ENCODE measurements around the gene KCNIP4. TPM values are rescaled to one million over a fixed set of nuclear protein-coding genes. Genes with fewer than 3 reads are reported as not detected.

KCNIP4 gene
- total and polyA plus RNA-seq, 2 of the 4 experiments (the other 2 are of a cell fraction): not detected

GRCh38 chr4:21738821-21739220, 209.8 kb downstream of the KCNIP4 start:
- no peak overlapping the region for H3K4me2 ChIP-seq (ENCODE audit: low read depth, low read length)
- no peaks in the 10 kb centered on the region for H3K9me1 ChIP-seq (ENCODE audit: insufficient read depth, low read length)
- H3K4me1 ChIP-seq (ENCODE audit: control insufficient read depth, insufficient read depth, low read length): no peaks in the 10 kb centered on the region
- no peak overlapping the region for H2BK5ac ChIP-seq (ENCODE audit: low read depth, low read length, poor library complexity, severe bottlenecking)
- no peak overlapping the region for H3K4ac ChIP-seq (ENCODE audit: low read depth, low read length)
- TF ChIP-seq MXI1 (IDR thresholded peaks at IDR 0.05; ENCODE audit: borderline replicate concordance, low read depth, low read length) (no peak), RFX5 (IDR thresholded peaks at IDR 0.05; ENCODE audit: low read depth, low read length) (no peak), ELK1 (IDR thresholded peaks at IDR 0.05; ENCODE audit: borderline replicate concordance, low read depth, low read length) (no peak), SMC3 (IDR thresholded peaks at IDR 0.05; ENCODE audit: low read depth, low read length) (no peak), MAFK (IDR thresholded peaks at IDR 0.05; ENCODE audit: low read depth, low read length) (no peak), RAD21 (IDR thresholded peaks at IDR 0.05; ENCODE audit: low read length) (no peak), RCOR1 (IDR thresholded peaks at IDR 0.05; ENCODE audit: insufficient replicate concordance, low read length) (no peak), CHD1 (IDR thresholded peaks at IDR 0.05; ENCODE audit: low read depth, low read length) (no peak)
- no peaks in the 10 kb centered on the region for H3K27me3 ChIP-seq (ENCODE audit: control insufficient read depth, insufficient read depth, low read length)
- no peak overlapping the region for H4K91ac ChIP-seq (ENCODE audit: insufficient read depth, low read depth, low read length)
- no peak overlapping the region for H2AK9ac ChIP-seq (replicated peaks; ENCODE audit: low read depth, low read length, poor library complexity)
- H3K23ac ChIP-seq (ENCODE audit: low read depth, low read length): no peak overlapping the region
- no peak overlapping the region for H3K56ac ChIP-seq (ENCODE audit: extremely low read depth, insufficient read depth, low read length)
- ATAC-seq (ENCODE audit: low read depth) (no peak), DNase-seq (no peak)
- H2BK120ac ChIP-seq (ENCODE audit: low read depth, low read length): no peak overlapping the region
- no peaks in the 10 kb centered on the region for H4K20me1 ChIP-seq (ENCODE audit: insufficient read depth, low read length)
- H2AFZ ChIP-seq (replicated peaks; ENCODE audit: low read length, poor library complexity): no peak overlapping the region
- H2BK15ac ChIP-seq (ENCODE audit: low read depth, low read length): no peak overlapping the region
- no peak overlapping the region for H4K8ac ChIP-seq (ENCODE audit: low read depth in 2 of 2, low read length in 2 of 2)
- ChIA-PET CTCF (interaction anchor here (1.1 kb wide), 1 partner anchor 10 kb away, joined by 3 read pairs; no protein-coding TSS in a partner anchor), POLR2A (ENCODE audit: unreplicated experiment) (no interaction called here)
- H4K5ac ChIP-seq (ENCODE audit: low read depth, low read length): no peak overlapping the region
- intact Hi-C loops (cut with micrococcal nuclease) (no loop called here), in situ Hi-C loops (cut with MboI; ENCODE audit: low sequenced_read_pairs) (no loop called here), dilution Hi-C loops (cut with HindIII; ENCODE audit: low sequenced_read_pairs, unreplicated experiment) (no loop called here)
- WGBS, 2 experiments (ENCODE audit: extremely low coverage in 2 of 2, insufficient read length in 1 of 2): no CpG with 5 or more reads among the region's 4 CpGs
- BruUV-seq (replicated peaks): no TSS peak
- no peak overlapping the region for H3K27ac ChIP-seq (ENCODE audit: insufficient read depth, low read length)
- no peak overlapping the region for H2BK20ac ChIP-seq (ENCODE audit: low read depth, low read length)
- no peak overlapping the region for H3K9ac ChIP-seq (ENCODE audit: low read depth, low read length)
- H3K9me3 ChIP-seq (ENCODE audit: control insufficient read depth, insufficient read depth, low read length): no peaks in the 10 kb centered on the region
- H3K4me3 ChIP-seq (ENCODE audit: insufficient read depth, low read depth, low read length): no peak overlapping the region
- H3K18ac ChIP-seq (ENCODE audit: low read depth, low read length): no peak overlapping the region
- no peak overlapping the region for H3K14ac ChIP-seq (replicated peaks; ENCODE audit: low read depth, low read length)
- no peak overlapping the region for H2AK5ac ChIP-seq (ENCODE audit: low read depth, low read length)
- no peaks in the 10 kb centered on the region for H3K79me1 ChIP-seq (ENCODE audit: low read depth in 1 of 2, low read length in 2 of 2)
- H3K36me3 ChIP-seq (ENCODE audit: control insufficient read depth, insufficient read depth, low read length): no peaks in the 10 kb centered on the region
